Measurements from ENCODE around the gene MLXIP. TPM values are rescaled to one million over a fixed set of nuclear protein-coding genes. Genes with fewer than 3 reads are reported as not detected.

The MLXIP gene
- total and polyA plus RNA-seq, 2 donors (not counting 3 experiments of a cell fraction or from before 2014, with no cell fraction given), result 22.0 to 72.5 TPM

- TF ChIP-seq FOS (IDR thresholded peaks at IDR 0.05; ENCODE audit: borderline replicate concordance, insufficient read depth, low read length) (no peak), JUN (IDR thresholded peaks at IDR 0.05; ENCODE audit: borderline replicate concordance, insufficient read depth, insufficient read length, low read depth) (no peak), MYC (IDR thresholded peaks at IDR 0.05; ENCODE audit: low read depth, low read length) (no peak), GATA2 (IDR thresholded peaks at IDR 0.05; ENCODE audit: insufficient read depth, insufficient read length, low read depth, low read length) (no peak), POLR2AphosphoS5 (IDR thresholded peaks at IDR 0.05; ENCODE audit: insufficient read depth, low read depth, low read length) (no peak), EZH2 (IDR thresholded peaks at IDR 0.05; ENCODE audit: borderline replicate concordance, low read depth, low read length, severe bottlenecking) (no peak), CTCF (IDR thresholded peaks at IDR 0.05; ENCODE audit: extremely low read depth in 1 of 2, insufficient read depth in 1 of 2, low read depth in 1 of 2, low read length in 2 of 2) (no peak)
- Histone ChIP-seq H3K9me3 (replicated peaks; ENCODE audit: control insufficient read depth, insufficient read depth, low read length) (no peaks in the 10 kb centered on the region), H3K9me1 (replicated peaks; ENCODE audit: control insufficient read depth, extremely low read depth, insufficient read depth, low read length) (no peaks in the 10 kb centered on the region), H4K20me1 (replicated peaks; ENCODE audit: control insufficient read depth, extremely low read depth, insufficient read depth, low read length) (no peaks in the 10 kb centered on the region), H3K9ac (replicated peaks; ENCODE audit: extremely low read depth, insufficient read depth, low read length) (no peak overlapping the region), H3K27me3 (ENCODE audit: control insufficient read depth in 2 of 2, insufficient read depth in 2 of 2, low read length in 2 of 2) (no peaks in the 10 kb centered on the region), H3K4me1 (ENCODE audit: control insufficient read depth, extremely low read depth, insufficient read depth, low read length) (no peaks in the 10 kb centered on the region), H3K36me3 (ENCODE audit: control insufficient read depth in 2 of 2, extremely low read depth in 1 of 2, insufficient read depth in 2 of 2, low read length in 2 of 2) (peaks cover 0 to 4% of the 10 kb centered on the region in 2 experiments), H2AFZ (ENCODE audit: low read depth, low read length) (no peak overlapping the region), H3K27ac (ENCODE audit: insufficient read depth, low read depth, low read length) (no peak overlapping the region), H3K4me3 (replicated peaks in 1 of 3; ENCODE audit: insufficient read depth in 1 of 3, low read depth in 1 of 3, low read length in 3 of 3) (no peak overlapping the region), H3K79me2 (ENCODE audit: control insufficient read depth, insufficient read depth, low read length) (no peaks in the 10 kb centered on the region), H3K4me2 (ENCODE audit: insufficient read depth, low read length) (no peak overlapping the region)
- POLR2A ChIA-PET, result no interaction called here
- DNase-seq (ENCODE audit: low read depth, low spot score), result no peak
- no peak for FAIRE-seq
- CTCF ChIA-PET, result interaction anchor here (0.7 kb wide), 1 partner anchor 16 kb away, joined by 3 read pairs; no protein-coding TSS in a partner anchor
- dilution Hi-C loops (cut with MboI; ENCODE audit: extremely low pct_ligation_motif_present, low sequenced_read_pairs), result no loop called here
- intact Hi-C loops (cut with micrococcal nuclease), result no loop called here
- BruUV-seq (replicated peaks), result no TSS peak
Observed at GRCh38 chr12:122048151-122048550, 30.4 kb upstream of the MLXIP start.

All from endothelial cell of umbilical vein (primary cell).